Kidney capillary endothelial cell (primary cell): ENCODE measurements around the gene USP40.

Experiments
- DNase-seq: peaks from one replicate; pipeline ENCODE4 v3.0.0-alpha.2; 2018; ENCODE audit warnings: low spot score

The USP40 gene

GRCh38 chr2:233556881-233557736 lies 9.5 kb downstream of the USP40 start:
- no peak for DNase-seq

GRCh38 chr2:233553366-233553765 lies 13.2 kb downstream of the USP40 start:
- no peak for DNase-seq

GRCh38 chr2:233551491-233551890 lies 15.1 kb downstream of the USP40 start:
- no peak for DNase-seq

GRCh38 chr2:233546774-233547173 lies 19.8 kb downstream of the USP40 start:
- no peak for DNase-seq

GRCh38 chr2:233546101-233546500 lies 20.5 kb downstream of the USP40 start:
- DNase-seq = no peak

GRCh38 chr2:233544200-233544610 lies 22.4 kb downstream of the USP40 start:
- DNase-seq = peak; percentile 30

- DNase-seq = no peak
These were observed 24.1 kb downstream of the USP40 start for GRCh38 chr2:233542507-233542906.

GRCh38 chr2:233538741-233539140 lies 27.8 kb downstream of the USP40 start:
- DNase-seq = no peak

- no peak for DNase-seq
These were observed 31.3 kb downstream of the USP40 start for GRCh38 chr2:233535271-233535670.

- no peak for DNase-seq
These were observed 33.6 kb downstream of the USP40 start for GRCh38 chr2:233532971-233533370.

- DNase-seq = no peak
These were observed 34.6 kb downstream of the USP40 start for GRCh38 chr2:233531955-233532354.

- DNase-seq = no peak
These were observed 36.2 kb downstream of the USP40 start for GRCh38 chr2:233530381-233530780.

GRCh38 chr2:233528182-233528581 lies 38.4 kb downstream of the USP40 start:
- DNase-seq = no peak

GRCh38 chr2:233525791-233526190 lies 40.8 kb downstream of the USP40 start:
- no peak for DNase-seq

- no peak for DNase-seq
These were observed 46.6 kb downstream of the USP40 start for GRCh38 chr2:233519787-233520611.

GRCh38 chr2:233513953-233514655 lies 52.5 kb downstream of the USP40 start:
- DNase-seq = no peak

GRCh38 chr2:233503947-233504637 lies 62.5 kb downstream of the USP40 start:
- no peak for DNase-seq

GRCh38 chr2:233503481-233503880 lies 63.1 kb downstream of the USP40 start:
- DNase-seq = no peak

- DNase-seq = no peak
These were observed 65.1 kb downstream of the USP40 start for GRCh38 chr2:233501198-233502076.

GRCh38 chr2:233499928-233500327 lies 66.7 kb downstream of the USP40 start:
- DNase-seq = no peak

GRCh38 chr2:233498126-233498525 lies 68.5 kb downstream of the USP40 start:
- no peak for DNase-seq
